Measurements from ENCODE around the gene CDCA4.

CDCA4 gene

GRCh38 chr14:104985675-104986486 lies 35.0 kb downstream of the CDCA4 start, which contains the start of gene CLBA1:
Gene CLBA1, plus strand, starts transcription at chr14:104985788. Its CDS starts 644 bp downstream, at chr14:104986432.
- no peak for FAIRE-seq

DNA sequence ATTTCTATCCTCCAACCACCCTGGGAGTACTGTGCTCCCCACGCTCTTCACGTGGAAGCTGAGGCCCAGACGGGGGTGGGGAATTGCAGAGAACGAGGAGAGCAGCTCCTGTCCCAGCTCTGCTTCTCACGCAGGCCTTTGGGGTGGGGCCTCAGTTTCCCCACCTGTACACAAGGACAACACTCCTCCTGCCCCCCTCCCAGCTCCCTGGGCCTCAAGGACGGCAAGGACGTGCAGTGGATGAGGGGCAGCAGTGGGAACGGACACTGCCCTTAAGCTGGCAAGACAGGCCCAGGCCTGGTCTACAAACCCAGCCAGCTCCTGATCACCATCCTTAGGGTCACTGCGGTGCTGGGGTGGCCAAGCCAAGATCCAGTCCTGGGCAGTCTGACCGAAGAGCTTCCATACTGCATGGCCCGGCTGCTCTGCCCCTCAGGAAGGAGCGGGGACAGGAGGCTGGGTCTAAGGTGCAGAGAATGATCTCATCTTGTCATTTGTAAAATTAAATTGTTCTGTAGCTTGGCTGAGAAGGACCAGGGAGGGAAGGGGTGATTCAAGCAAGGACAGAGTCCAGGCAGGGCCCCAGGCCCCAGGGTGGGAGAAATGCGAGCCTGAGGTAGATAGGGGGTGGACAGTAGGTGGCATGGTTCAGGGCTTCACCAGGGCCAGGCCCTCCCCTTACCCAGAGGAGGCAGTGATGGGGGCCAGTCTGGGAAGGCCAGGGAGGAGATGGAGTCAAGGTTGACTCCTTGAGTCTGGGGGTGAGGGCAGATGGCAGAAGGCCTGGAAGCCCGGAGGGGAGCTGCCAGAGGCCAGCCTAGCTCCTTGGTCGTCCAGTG lies 36.6 kb downstream of the CDCA4 start:
- FAIRE-seq: no peak

- no peak for FAIRE-seq
These were observed 37.6 kb downstream of the CDCA4 start for GRCh38 chr14:104983231-104983721.

DNA sequence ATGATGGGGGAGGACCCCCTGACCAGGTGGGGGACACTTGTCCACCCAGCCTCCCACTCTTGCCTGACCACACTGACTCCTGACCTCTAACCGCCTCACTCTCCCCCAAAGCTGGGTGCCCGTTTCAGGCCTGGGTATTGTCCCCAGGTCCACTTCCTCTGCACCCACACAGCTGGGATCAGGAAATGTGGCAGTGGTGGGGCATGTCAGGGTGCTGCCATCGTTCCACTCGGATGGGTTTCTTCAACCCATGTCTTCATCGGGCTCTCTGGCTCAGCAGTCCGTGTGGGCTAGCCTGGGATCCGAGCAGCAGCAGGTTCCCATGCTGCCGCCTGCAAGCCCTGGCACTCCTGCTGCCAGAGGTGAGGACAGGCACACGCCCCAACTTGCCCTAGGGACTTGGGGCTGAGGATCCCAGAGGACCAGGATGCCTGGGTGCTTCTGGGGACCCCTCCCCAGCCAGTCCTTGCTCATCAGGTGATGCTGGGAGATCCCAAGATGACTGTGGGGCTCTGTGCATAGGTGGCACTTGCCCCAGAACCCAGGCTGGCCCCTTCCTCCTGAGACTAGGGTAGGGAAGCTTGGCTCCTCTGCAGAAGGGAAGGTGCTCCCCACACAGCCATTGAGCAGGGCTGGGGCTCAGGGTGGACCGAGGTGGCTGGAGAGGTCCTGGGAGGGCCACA lies 38.2 kb downstream of the CDCA4 start:
- no peak for FAIRE-seq

GRCh38 chr14:104981699-104982541 lies 39.0 kb downstream of the CDCA4 start:
- FAIRE-seq: no peak

- FAIRE-seq: no peak
These were observed 40.0 kb downstream of the CDCA4 start for GRCh38 chr14:104980611-104981531.

- FAIRE-seq: no peak
These were observed 40.9 kb downstream of the CDCA4 start for GRCh38 chr14:104979758-104980610.

DNA sequence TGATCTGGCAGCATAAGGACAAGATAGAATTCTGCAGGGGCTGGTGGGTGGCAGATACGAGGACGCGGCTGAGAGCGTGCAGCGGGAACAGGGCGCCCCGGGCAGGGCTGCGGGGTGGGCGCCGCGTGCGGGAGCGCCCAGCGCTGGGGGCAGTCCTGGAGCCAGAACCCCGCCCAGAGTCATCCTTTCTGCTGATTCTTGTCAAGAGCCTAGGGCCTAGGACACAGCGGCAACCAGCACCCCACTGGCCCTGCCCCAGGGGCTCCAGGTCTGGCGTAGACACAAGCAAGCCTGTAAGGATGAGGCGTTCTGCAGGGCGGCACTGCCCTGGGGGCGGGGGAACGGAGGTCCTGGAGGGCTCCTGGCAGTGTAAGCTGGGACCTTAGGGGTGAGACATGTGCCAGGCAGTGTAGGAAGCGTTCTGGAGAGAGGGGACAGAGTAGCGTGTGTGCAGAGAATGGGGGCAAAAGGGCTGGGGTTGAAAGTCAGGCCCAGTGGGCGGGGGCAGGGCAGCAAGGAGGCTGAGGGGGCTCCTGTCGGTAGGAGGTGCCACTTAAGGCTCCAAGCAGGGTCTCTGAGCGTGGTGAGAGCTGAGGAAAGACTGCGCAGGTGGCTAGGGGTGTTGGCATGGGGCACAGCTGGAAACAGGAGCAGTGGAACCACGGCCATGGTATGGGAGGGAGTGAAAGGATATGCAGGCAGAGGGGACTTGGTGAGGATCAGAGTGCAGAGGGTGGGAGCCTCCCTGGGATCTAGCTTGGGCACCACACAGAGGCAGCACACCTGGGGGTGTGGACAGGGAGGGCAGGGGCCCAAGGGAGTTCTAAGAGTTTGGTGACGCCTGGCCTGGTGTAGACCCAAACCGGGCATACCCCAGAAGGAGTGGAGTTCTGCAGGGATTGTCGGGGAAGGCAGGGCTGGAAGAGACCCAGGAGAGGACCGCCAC lies 41.9 kb downstream of the CDCA4 start:
- no peak for FAIRE-seq

- FAIRE-seq: no peak
These were observed 42.9 kb downstream of the CDCA4 start, which contains the start of gene AHNAK2 for GRCh38 chr14:104977681-104978653. Gene AHNAK2, minus strand, starts transcription at chr14:104978374. Its CDS starts 137 bp downstream, at chr14:104978237.

- FAIRE-seq: no peak
These were observed 43.7 kb downstream of the CDCA4 start for GRCh38 chr14:104977008-104977680.

GRCh38 chr14:104976198-104977007 lies 44.5 kb downstream of the CDCA4 start:
- no peak for FAIRE-seq

DNA sequence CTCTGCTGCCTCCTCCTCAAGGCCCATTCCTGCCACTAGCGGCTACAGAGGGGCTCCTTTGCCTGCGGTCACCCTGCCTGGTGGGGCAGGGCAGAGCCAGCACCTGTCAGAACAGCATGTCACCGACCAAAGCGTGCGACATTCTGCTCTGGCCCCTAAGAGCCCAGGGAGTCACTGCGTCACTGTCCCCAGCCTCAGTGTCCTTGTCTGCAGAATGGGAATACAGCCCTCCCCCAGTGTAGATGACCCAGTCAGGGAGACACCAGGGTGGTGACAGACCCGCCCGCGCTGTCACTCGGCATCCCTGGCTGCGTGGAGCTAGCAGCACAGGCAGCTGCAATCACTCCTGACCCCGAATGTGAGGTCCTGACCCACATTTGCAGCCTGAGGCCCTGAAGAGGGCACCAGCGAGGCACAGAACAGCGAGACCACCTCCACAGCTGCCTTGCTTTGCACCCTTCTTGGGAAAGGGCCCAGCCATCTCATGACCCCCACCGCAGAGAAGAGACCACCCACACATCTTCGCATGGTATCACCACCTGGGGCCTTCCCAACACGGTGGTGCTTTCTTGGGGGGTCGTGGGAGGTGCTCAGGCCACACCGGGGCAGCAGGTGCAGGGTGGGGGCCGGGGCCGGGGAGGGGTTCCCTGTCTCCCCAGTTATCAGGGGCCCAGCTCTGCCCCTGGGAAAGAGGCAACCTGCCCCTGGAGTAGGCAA lies 45.2 kb downstream of the CDCA4 start:
- FAIRE-seq: no peak

GRCh38 chr14:104974665-104975390 lies 46.1 kb downstream of the CDCA4 start:
- FAIRE-seq: no peak

DNA sequence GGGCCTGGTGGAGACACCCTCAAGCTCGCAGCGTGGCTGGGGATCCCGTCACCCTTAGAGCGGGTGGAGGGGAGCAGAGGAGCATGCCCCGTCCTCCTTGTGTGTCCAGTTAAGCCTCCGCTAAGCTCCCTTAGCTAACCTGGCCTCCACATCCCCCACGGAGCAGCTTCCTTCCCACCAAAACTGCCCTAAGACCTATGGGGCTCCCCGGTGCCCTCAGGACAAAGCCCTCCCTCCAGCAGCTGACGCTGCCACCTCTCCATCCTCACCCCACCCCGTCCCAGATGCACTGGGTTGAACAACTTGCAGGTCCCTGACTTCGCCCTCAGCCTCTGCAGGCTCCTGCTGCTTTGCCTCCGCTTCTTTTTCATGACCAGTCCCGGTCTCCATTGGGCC lies 46.7 kb downstream of the CDCA4 start:
- FAIRE-seq: no peak
